Activated CD8-positive, alpha-beta T cell treated with anti-CD3 and anti-CD28 coated beads, Interleukin-2, amount 10 ng/mL, durations not matched to agents 7 days and 5 days (primary cell): Measurements from ENCODE around the gene AGTR2. TPM values are rescaled to one million over a fixed set of nuclear protein-coding genes. Genes with fewer than 3 reads are reported as not detected.
"Not testable (repeated sequence)": the region's sequence is repeated elsewhere in the genome, so short reads cannot be mapped to it uniquely, and the experiment has no call there.

Source experiments
- ATAC-seq: fragments of 150-1000 bp; cut with Tn5 transposase; one replicate; pipeline ENCODE4 v1.10.0; 2021; ENCODE audit warnings: moderate library complexity
- CTCF ChIA-PET: fragments of 350-600 bp; sonication (Branson Sonifier 250); formaldehyde crosslinking; loops from one replicate; lab custom pipeline; 2021; ENCODE audit warnings: antibody characterized with exemption; lab: Charles Lee
- POLR2A ChIA-PET: fragments of 350-600 bp; sonication (Branson Sonifier 250); formaldehyde crosslinking; loops from one replicate; lab custom pipeline; 2021; ENCODE audit warnings: antibody characterized with exemption; lab: Charles Lee
- DNase-seq: peaks from one replicate; pipeline ENCODE4 v3.0.0-alpha.2; 2020
- H3K27ac Mint-ChIP-seq: one replicate; pipeline ENCODE4 v1.8.0; 2021; ENCODE audit warnings: mild to moderate bottlenecking, mixed read lengths
- H3K27me3 Mint-ChIP-seq: one replicate; pipeline ENCODE4 v1.8.0; 2021; ENCODE audit warnings: low read depth, mixed read lengths
- H3K36me3 Mint-ChIP-seq: one replicate; pipeline ENCODE4 v1.8.0; 2021; ENCODE audit warnings: low read depth, mixed read lengths
- H3K4me1 Mint-ChIP-seq: one replicate; pipeline ENCODE4 v1.8.0; 2021; ENCODE audit warnings: low read depth, mixed read lengths
- H3K4me3 Mint-ChIP-seq: one replicate; pipeline ENCODE4 v1.8.0; 2021; ENCODE audit warnings: mild to moderate bottlenecking, mixed read lengths
- H3K9me3 Mint-ChIP-seq: one replicate; pipeline ENCODE4 v1.8.0; 2022; ENCODE audit warnings: mixed read lengths; ENCODE audit not compliant: insufficient read depth
- total RNA-seq, 2 experiments: library from RNA; stranded (reverse); gene quantifications; one replicate each; pipeline ENCODE4 v1.2.3, GENCODE V29; 2021

AGTR2 gene
- total RNA-seq = not detected

- no peak within 1 kb of the TSS for H3K4me3 Mint-ChIP-seq
- no peaks in the 10 kb centered on the region for H3K4me1 Mint-ChIP-seq
- H3K27ac Mint-ChIP-seq = no peak within 1 kb of the TSS
- no peaks in the 10 kb centered on the region for H3K36me3 Mint-ChIP-seq
- ATAC-seq = no peak
- H3K27me3 Mint-ChIP-seq = no peaks in the 10 kb centered on the region
- ChIA-PET POLR2A (no interaction called here), CTCF (no interaction called here)
- no peaks in the 10 kb centered on the region for H3K9me3 Mint-ChIP-seq
- DNase-seq = no peak
Measured at GRCh38 chrX:116170511-116170910, at the start of gene AGTR2. Gene AGTR2 (plus strand): TSS chrX:116170744. CDS start chrX:116172281, 1,537 bp downstream.

GRCh38 chrX:116135277-116135676 is 35.3 kb upstream of the AGTR2 start:
- no peak overlapping the region for H3K27ac Mint-ChIP-seq
- ATAC-seq (no peak), DNase-seq (no peak)
- H3K4me1 Mint-ChIP-seq = no peaks in the 10 kb centered on the region
- no peaks in the 10 kb centered on the region for H3K36me3 Mint-ChIP-seq
- no peak overlapping the region for H3K4me3 Mint-ChIP-seq
- H3K27me3 Mint-ChIP-seq = no peaks in the 10 kb centered on the region
- ChIA-PET POLR2A (no interaction called here), CTCF (no interaction called here)
- H3K9me3 Mint-ChIP-seq = no peaks in the 10 kb centered on the region

GRCh38 chrX:116141270-116141669 is 29.3 kb upstream of the AGTR2 start:
- H3K36me3 Mint-ChIP-seq, H3K4me3 Mint-ChIP-seq, H3K27ac Mint-ChIP-seq, H3K9me3 Mint-ChIP-seq, ATAC-seq, CTCF ChIA-PET, H3K27me3 Mint-ChIP-seq, DNase-seq, POLR2A ChIA-PET, H3K4me1 Mint-ChIP-seq: not testable (repeated sequence)

GRCh38 chrX:116142976-116143375 is 27.6 kb upstream of the AGTR2 start:
- Mint-ChIP-seq H3K27ac (no peak overlapping the region), H3K4me3 (no peak overlapping the region), H3K27me3 (no peaks in the 10 kb centered on the region), H3K9me3 (no peaks in the 10 kb centered on the region), H3K36me3 (no peaks in the 10 kb centered on the region), H3K4me1 (no peaks in the 10 kb centered on the region)
- CTCF ChIA-PET = no interaction called here
- no peak for ATAC-seq
- DNase-seq = no peak
- POLR2A ChIA-PET = no interaction called here

- Mint-ChIP-seq H3K27ac (no peak overlapping the region), H3K4me3 (no peak overlapping the region), H3K27me3 (no peaks in the 10 kb centered on the region), H3K4me1 (no peaks in the 10 kb centered on the region), H3K9me3 (no peaks in the 10 kb centered on the region), H3K36me3 (no peaks in the 10 kb centered on the region)
- ChIA-PET CTCF (no interaction called here), POLR2A (no interaction called here)
- ATAC-seq = no peak
- no peak for DNase-seq
Measured at GRCh38 chrX:116172976-116173375, 2.4 kb downstream of the AGTR2 start.

GRCh38 chrX:116181300-116181699 is 10.8 kb downstream of the AGTR2 start:
- ATAC-seq (no peak), DNase-seq (no peak)
- no peaks in the 10 kb centered on the region for H3K4me1 Mint-ChIP-seq
- no peaks in the 10 kb centered on the region for H3K27me3 Mint-ChIP-seq
- no peaks in the 10 kb centered on the region for H3K9me3 Mint-ChIP-seq
- POLR2A ChIA-PET = no interaction called here
- CTCF ChIA-PET = no interaction called here
- H3K36me3 Mint-ChIP-seq = no peaks in the 10 kb centered on the region
- no peak overlapping the region for H3K4me3 Mint-ChIP-seq
- H3K27ac Mint-ChIP-seq = no peak overlapping the region

GRCh38 chrX:116185163-116185562 is 14.6 kb downstream of the AGTR2 start:
- Mint-ChIP-seq H3K9me3 (no peaks in the 10 kb centered on the region), H3K4me3 (no peak overlapping the region), H3K27ac (no peak overlapping the region), H3K36me3 (no peaks in the 10 kb centered on the region), H3K27me3 (no peaks in the 10 kb centered on the region), H3K4me1 (no peaks in the 10 kb centered on the region)
- ATAC-seq (no peak), DNase-seq (no peak)
- ChIA-PET CTCF (no interaction called here), POLR2A (no interaction called here)

- DNase-seq (no peak), ATAC-seq (no peak)
- Mint-ChIP-seq H3K27ac (no peak overlapping the region), H3K4me1 (no peaks in the 10 kb centered on the region), H3K9me3 (no peaks in the 10 kb centered on the region), H3K4me3 (no peak overlapping the region), H3K36me3 (no peaks in the 10 kb centered on the region), H3K27me3 (no peaks in the 10 kb centered on the region)
- CTCF ChIA-PET = no interaction called here
- POLR2A ChIA-PET = no interaction called here
Measured at GRCh38 chrX:116194649-116195048, 24.1 kb downstream of the AGTR2 start.

- Mint-ChIP-seq H3K4me1 (no peaks in the 10 kb centered on the region), H3K36me3 (no peaks in the 10 kb centered on the region), H3K27ac (no peak overlapping the region), H3K27me3 (no peaks in the 10 kb centered on the region), H3K9me3 (no peaks in the 10 kb centered on the region), H3K4me3 (no peak overlapping the region)
- ChIA-PET POLR2A (no interaction called here), CTCF (no interaction called here)
- ATAC-seq (no peak), DNase-seq (no peak)
Measured at GRCh38 chrX:116198235-116198634, 27.7 kb downstream of the AGTR2 start.

GRCh38 chrX:116198810-116199209 is 28.3 kb downstream of the AGTR2 start:
- POLR2A ChIA-PET = no interaction called here
- CTCF ChIA-PET = no interaction called here
- no peak overlapping the region for H3K27ac Mint-ChIP-seq
- H3K9me3 Mint-ChIP-seq = no peaks in the 10 kb centered on the region
- no peak overlapping the region for H3K4me3 Mint-ChIP-seq
- H3K27me3 Mint-ChIP-seq = no peaks in the 10 kb centered on the region
- H3K4me1 Mint-ChIP-seq = no peaks in the 10 kb centered on the region
- ATAC-seq (no peak), DNase-seq (no peak)
- no peaks in the 10 kb centered on the region for H3K36me3 Mint-ChIP-seq

- ChIA-PET CTCF (interaction anchor here (0.8 kb wide), 1 partner anchor 21 kb away, joined by 3 read pairs; no protein-coding TSS in a partner anchor), POLR2A (no interaction called here)
- ATAC-seq (no peak), DNase-seq (no peak)
- Mint-ChIP-seq H3K27ac (no peak overlapping the region), H3K27me3 (no peaks in the 10 kb centered on the region), H3K9me3 (no peaks in the 10 kb centered on the region), H3K36me3 (no peaks in the 10 kb centered on the region), H3K4me3 (no peak overlapping the region), H3K4me1 (no peaks in the 10 kb centered on the region)
Measured at GRCh38 chrX:116204932-116205331, 34.4 kb downstream of the AGTR2 start.

GRCh38 chrX:116213262-116213661 is 42.7 kb downstream of the AGTR2 start:
- Mint-ChIP-seq H3K4me3 (no peak overlapping the region), H3K36me3 (no peaks in the 10 kb centered on the region), H3K9me3 (no peaks in the 10 kb centered on the region), H3K4me1 (no peaks in the 10 kb centered on the region), H3K27ac (no peak overlapping the region), H3K27me3 (no peaks in the 10 kb centered on the region)
- ChIA-PET POLR2A (no interaction called here), CTCF (no interaction called here)
- DNase-seq (no peak), ATAC-seq (no peak)

GRCh38 chrX:116217080-116217479 is 46.5 kb downstream of the AGTR2 start:
- CTCF ChIA-PET, H3K4me1 Mint-ChIP-seq, H3K9me3 Mint-ChIP-seq, H3K36me3 Mint-ChIP-seq, DNase-seq, ATAC-seq, H3K4me3 Mint-ChIP-seq, H3K27ac Mint-ChIP-seq, H3K27me3 Mint-ChIP-seq, POLR2A ChIA-PET: not testable (repeated sequence)
